HEK293T (cell line): Measurements from ENCODE around the gene NEDD4.

Experiments
- ARNT ChIP-seq: fragments of 450-650 bp; IDR thresholded peaks from 2 replicates; pipeline ENCODE4 v1.6.1; 2017; ENCODE audit warnings: mild to moderate bottlenecking
- BHLHE40 ChIP-seq: fragments of 450-650 bp; IDR thresholded peaks from 2 replicates; pipeline ENCODE4 v1.6.1; 2016; ENCODE audit warnings: mild to moderate bottlenecking, moderate library complexity, borderline replicate concordance
- FOXA1 ChIP-seq: fragments of 450-650 bp; IDR thresholded peaks from 2 replicates; pipeline ENCODE4 v1.6.1; 2016; ENCODE audit warnings: mild to moderate bottlenecking
- HDGF ChIP-seq: fragments of 450-650 bp; IDR thresholded peaks from 2 replicates; pipeline ENCODE4 v1.6.1; 2017; ENCODE audit warnings: antibody characterized with exemption, borderline replicate concordance
- L3MBTL2 ChIP-seq: fragments of 450-650 bp; conservative IDR thresholded peaks from 2 replicates; pipeline ENCODE4 v1.6.1; 2016; ENCODE audit warnings: mild to moderate bottlenecking
- LEF1 ChIP-seq: fragments of 450-650 bp; IDR thresholded peaks from 2 replicates; pipeline ENCODE4 v1.6.1; 2017; ENCODE audit warnings: mild to moderate bottlenecking, borderline replicate concordance
- SP1 ChIP-seq: fragments of 450-650 bp; IDR thresholded peaks from 2 replicates; pipeline ENCODE4 v1.6.1; 2017
- SUZ12 ChIP-seq: fragments of 450-650 bp; IDR thresholded peaks from 2 replicates; pipeline ENCODE4 v1.6.1; 2016; ENCODE audit warnings: mild to moderate bottlenecking
- TARDBP ChIP-seq: fragments of 450-650 bp; IDR thresholded peaks from 2 replicates; pipeline ENCODE4 v1.6.1; 2016
- TF ChIP-seq, protein P1 (sequence below): fragments of 450-650 bp; IDR thresholded peaks from 2 replicates; pipeline ENCODE4 v1.6.1; 2016

DNA sequence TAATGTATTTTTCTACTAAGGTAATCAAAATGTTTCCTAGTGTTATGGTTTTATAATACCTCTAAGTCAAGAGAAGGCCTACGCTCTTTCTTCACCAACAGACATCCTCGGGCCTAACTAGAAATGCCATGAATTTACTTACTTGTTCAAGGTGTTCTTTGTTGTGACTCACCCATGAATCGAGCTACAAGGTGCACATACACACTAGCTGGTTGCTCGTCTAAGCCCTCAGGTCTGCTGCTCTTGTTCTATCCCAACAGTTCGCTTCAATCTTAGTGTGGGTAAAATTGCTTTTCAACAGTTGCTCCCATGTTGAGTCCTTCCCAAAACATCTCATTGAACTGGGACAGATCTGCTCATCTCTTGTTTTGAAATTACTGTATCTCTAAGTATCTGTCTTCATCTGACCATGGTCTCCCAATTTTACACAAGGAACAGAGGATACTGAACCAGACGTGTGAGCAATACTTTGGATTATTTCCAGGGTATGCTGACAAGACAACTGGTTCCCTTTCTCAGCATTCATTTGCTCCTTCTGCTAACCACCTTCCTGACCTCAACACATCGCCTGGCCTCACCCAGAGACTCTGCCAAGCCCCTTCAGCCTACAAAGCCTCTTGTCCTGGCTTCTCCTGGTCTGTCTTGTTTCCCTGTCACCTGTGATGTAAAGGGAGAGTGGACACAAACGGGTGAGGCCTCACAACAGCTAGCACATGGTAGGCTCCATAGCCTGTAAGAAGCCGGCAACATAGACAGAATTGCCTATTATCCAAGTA is 84.2 kb downstream of the NEDD4 start:
- TF ChIP-seq SUZ12 (no peak), ARNT (no peak), TARDBP (no peak), L3MBTL2 (no peak), SP1 (no peak), BHLHE40 (no peak), LEF1 (no peak), FOXA1 (no peak), HDGF (no peak)
- TF ChIP-seq, protein P1, sequence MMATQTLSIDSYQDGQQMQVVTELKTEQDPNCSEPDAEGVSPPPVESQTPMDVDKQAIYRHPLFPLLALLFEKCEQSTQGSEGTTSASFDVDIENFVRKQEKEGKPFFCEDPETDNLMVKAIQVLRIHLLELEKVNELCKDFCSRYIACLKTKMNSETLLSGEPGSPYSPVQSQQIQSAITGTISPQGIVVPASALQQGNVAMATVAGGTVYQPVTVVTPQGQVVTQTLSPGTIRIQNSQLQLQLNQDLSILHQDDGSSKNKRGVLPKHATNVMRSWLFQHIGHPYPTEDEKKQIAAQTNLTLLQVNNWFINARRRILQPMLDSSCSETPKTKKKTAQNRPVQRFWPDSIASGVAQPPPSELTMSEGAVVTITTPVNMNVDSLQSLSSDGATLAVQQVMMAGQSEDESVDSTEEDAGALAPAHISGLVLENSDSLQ, result no peak
